DOHH2 (cell line): ENCODE measurements around the gene EPS8.
A peak's percentile ranks its signal among the peaks of the same experiment; 100 is the strongest.

ENCODE experiments used
- H3F3A ChIP-seq: fragments of 200-600 bp; sonication (generic), shearing (Covaris generic); 2 replicates; pipeline ENCODE4 v1.6.0; 2016; ENCODE audit warnings: antibody characterized with exemption, mild to moderate bottlenecking; ENCODE audit not compliant: control insufficient read depth, insufficient read depth
- H3K27ac ChIP-seq: fragments of 200-600 bp; sonication (generic); 2 replicates; pipeline ENCODE4 v1.5.1; 2014; ENCODE audit warnings: low read depth, mild to moderate bottlenecking, low read length, moderate library complexity
- H3K27me3 ChIP-seq: fragments of 200-600 bp; sonication (generic); 2 replicates; pipeline ENCODE4 v1.6.1; 2014; ENCODE audit warnings: mild to moderate bottlenecking, low read length, mixed read lengths; ENCODE audit not compliant: control insufficient read depth
- H3K36me3 ChIP-seq: fragments of 200-600 bp; sonication (generic); 2 replicates; pipeline ENCODE4 v1.6.1; 2014; ENCODE audit warnings: mild to moderate bottlenecking, low read length, moderate library complexity, mixed read lengths; ENCODE audit not compliant: control insufficient read depth
- H3K4me1 ChIP-seq: fragments of 200-600 bp; sonication (generic); 2 replicates; pipeline ENCODE4 v1.6.1; 2014; ENCODE audit warnings: mild to moderate bottlenecking, low read length, mixed read lengths; ENCODE audit not compliant: control insufficient read depth
- H3K4me2 ChIP-seq: fragments of 200-600 bp; sonication (generic); 2 replicates; pipeline ENCODE4 v1.6.0; 2014; ENCODE audit warnings: mild to moderate bottlenecking, low read length, moderate library complexity
- H3K4me3 ChIP-seq: fragments of 200-600 bp; sonication (generic); 2 replicates; pipeline ENCODE4 v1.5.1; 2014; ENCODE audit warnings: mild to moderate bottlenecking, low read length, mixed read lengths
- H3K79me2 ChIP-seq: fragments of 200-600 bp; sonication (generic); 2 replicates; pipeline ENCODE4 v1.6.1; 2014; ENCODE audit warnings: mild to moderate bottlenecking, low read length, mixed read lengths; ENCODE audit not compliant: control insufficient read depth
- H3K9me2 ChIP-seq: fragments of 200-600 bp; sonication (generic); replicated peaks from 2 replicates; pipeline ENCODE4 v1.6.1; 2014; ENCODE audit warnings: mild to moderate bottlenecking, low read length, mixed read lengths; ENCODE audit not compliant: control insufficient read depth
- H3K9me3 ChIP-seq: fragments of 200-600 bp; sonication (generic); 2 replicates; pipeline ENCODE4 v1.6.1; 2014; ENCODE audit warnings: antibody characterized with exemption, low read length, mixed read lengths; ENCODE audit not compliant: control insufficient read depth, insufficient read depth
- H4K20me1 ChIP-seq: fragments of 200-600 bp; sonication (generic); 2 replicates; pipeline ENCODE4 v1.6.0; 2014; ENCODE audit warnings: low read depth, mild to moderate bottlenecking, antibody characterized with exemption, low read length, moderate library complexity; ENCODE audit not compliant: control insufficient read depth, insufficient read depth
- CTCF ChIP-seq: fragments of 200-600 bp; sonication (generic); IDR thresholded peaks from one replicate; pipeline ENCODE4 v1.5.1; 2014; ENCODE audit warnings: antibody characterized with exemption, mild to moderate bottlenecking, low read depth, low read length; ENCODE audit not compliant: poor library complexity, severe bottlenecking
- EZH2phosphoT487 ChIP-seq: fragments of 200-600 bp; sonication (generic); IDR thresholded peaks from 2 replicates; pipeline ENCODE4 v1.6.1; 2017; ENCODE audit warnings: borderline replicate concordance, mild to moderate bottlenecking, antibody characterized with exemption, low read length, moderate library complexity, mixed read lengths

Gene EPS8

GRCh38 chr12:15789220-15790171 lies at the start of gene EPS8:
Gene EPS8, minus strand, starts transcription at chr12:15789388. Its CDS starts 106,437 bp downstream, at chr12:15682951.
- H3K36me3 ChIP-seq: no peaks in the 10 kb centered on the region
- H3K9me3 ChIP-seq: no peaks in the 10 kb centered on the region
- no peaks in the 10 kb centered on the region for H3K9me2 ChIP-seq
- no peaks in the 10 kb centered on the region for H3K79me2 ChIP-seq
- H3K4me1 ChIP-seq: peaks cover 12% of the 10 kb centered on the region
- TF ChIP-seq EZH2phosphoT487 (no peak), CTCF (no peak)
- no peaks in the 10 kb centered on the region for H4K20me1 ChIP-seq
- no peaks in the 10 kb centered on the region for H3F3A ChIP-seq
- peak within 1 kb of the TSS; percentile 69 for H3K4me3 ChIP-seq
- H3K27me3 ChIP-seq: peaks cover 46% of the 10 kb centered on the region
- H3K27ac ChIP-seq: no peak within 1 kb of the TSS
- H3K4me2 ChIP-seq: peak within 1 kb of the TSS; percentile 74

- Histone ChIP-seq H3K36me3 (no peaks in the 10 kb centered on the region), H4K20me1 (no peaks in the 10 kb centered on the region), H3K27ac (no peak overlapping the region), H3K27me3 (peaks cover 8% of the 10 kb centered on the region; the same call in 1 of the 2 replicates), H3K9me2 (no peaks in the 10 kb centered on the region), H3K79me2 (no peaks in the 10 kb centered on the region), H3K4me2 (no peak overlapping the region), H3F3A (no peaks in the 10 kb centered on the region), H3K9me3 (no peaks in the 10 kb centered on the region), H3K4me1 (no peaks in the 10 kb centered on the region), H3K4me3 (no peak overlapping the region)
- TF ChIP-seq CTCF: no peak
- no peak for TF ChIP-seq EZH2phosphoT487
Observed at GRCh38 chr12:15837141-15837790, 48.1 kb upstream of the EPS8 start.

GRCh38 chr12:15834575-15834974 lies 45.4 kb upstream of the EPS8 start:
- peaks cover 10% of the 10 kb centered on the region for H3K27me3 ChIP-seq
- H3K4me2 ChIP-seq: no peak overlapping the region
- no peaks in the 10 kb centered on the region for H3K79me2 ChIP-seq
- no peak overlapping the region for H3K4me3 ChIP-seq
- TF ChIP-seq EZH2phosphoT487 (no peak), CTCF (no peak)
- no peak overlapping the region for H3K27ac ChIP-seq
- no peaks in the 10 kb centered on the region for H3K9me3 ChIP-seq
- no peaks in the 10 kb centered on the region for H3K4me1 ChIP-seq
- no peaks in the 10 kb centered on the region for H3K9me2 ChIP-seq
- no peaks in the 10 kb centered on the region for H3F3A ChIP-seq
- H4K20me1 ChIP-seq: no peaks in the 10 kb centered on the region
- no peaks in the 10 kb centered on the region for H3K36me3 ChIP-seq
